Trophoblast cell (in vitro differentiated cells and primary cell): ENCODE results near the gene EXTL2. TPM values are rescaled to one million over a fixed set of nuclear protein-coding genes. Genes with fewer than 3 reads are reported as not detected.

ENCODE experiments used
- DNase-seq, 2 donors: peaks; one replicate each; pipeline ENCODE4 v3.0.0-alpha.2; 2016
- H2AFZ ChIP-seq: 2 replicates; pipeline ENCODE4 v1.6.1; 2013; ENCODE audit warnings: low read length, moderate library complexity, mild to moderate bottlenecking; ENCODE audit not compliant: insufficient read depth, poor library complexity
- H2AK5ac ChIP-seq: 2 replicates; pipeline ENCODE4 v1.6.1; 2013; ENCODE audit warnings: mild to moderate bottlenecking, low read length
- H2BK120ac ChIP-seq: 2 replicates; pipeline ENCODE4 v1.6.1; 2013; ENCODE audit warnings: low read length, mild to moderate bottlenecking, moderate library complexity; ENCODE audit not compliant: insufficient read depth, poor library complexity
- H2BK12ac ChIP-seq: 2 replicates; pipeline ENCODE4 v1.6.1; 2013; ENCODE audit warnings: mild to moderate bottlenecking, low read length, moderate library complexity
- H2BK5ac ChIP-seq: 2 replicates; pipeline ENCODE4 v1.6.1; 2013; ENCODE audit warnings: low read length, low read depth, moderate library complexity, mild to moderate bottlenecking; ENCODE audit not compliant: poor library complexity
- H3K14ac ChIP-seq: 2 replicates; pipeline ENCODE4 v1.6.1; 2013; ENCODE audit warnings: mild to moderate bottlenecking, low read length
- H3K18ac ChIP-seq: 2 replicates; pipeline ENCODE4 v1.6.1; 2013; ENCODE audit warnings: mild to moderate bottlenecking, low read length
- H3K23ac ChIP-seq: 2 replicates; pipeline ENCODE4 v1.6.1; 2013; ENCODE audit warnings: low read length
- H3K27ac ChIP-seq: 2 replicates; pipeline ENCODE4 v1.5.1; 2013; ENCODE audit warnings: low read depth, mild to moderate bottlenecking, inconsistent platforms, low read length, moderate library complexity
- H3K27me3 ChIP-seq: 2 replicates; pipeline ENCODE4 v1.6.1; 2013; ENCODE audit warnings: inconsistent platforms, mild to moderate bottlenecking, low read length, moderate library complexity; ENCODE audit not compliant: insufficient read depth
- H3K36me3 ChIP-seq, 2 experiments: 1 replicate in 1 of 2; 2 replicates in 1 of 2; pipeline ENCODE4 v1.6.1; 2013; ENCODE audit warnings: low read length in 2 of 2, mild to moderate bottlenecking in 2 of 2, moderate library complexity in 1 of 2; ENCODE audit not compliant: insufficient read depth in 2 of 2, control insufficient read depth in 1 of 2
- H3K4ac ChIP-seq: 2 replicates; pipeline ENCODE4 v1.6.1; 2013; ENCODE audit warnings: low read depth, mild to moderate bottlenecking, low read length, moderate library complexity
- H3K4me1 ChIP-seq, 2 experiments: 1 replicate in 1 of 2; 2 replicates in 1 of 2; pipeline ENCODE4 v1.6.1; 2013; ENCODE audit warnings: low read length in 2 of 2, mild to moderate bottlenecking in 2 of 2, moderate library complexity in 1 of 2; ENCODE audit not compliant: insufficient read depth in 2 of 2, control insufficient read depth in 1 of 2
- H3K4me2 ChIP-seq: 2 replicates; pipeline ENCODE4 v1.6.1; 2013; ENCODE audit warnings: inconsistent platforms, mild to moderate bottlenecking, low read length, moderate library complexity
- H3K4me3 ChIP-seq: 2 replicates; pipeline ENCODE4 v1.5.1; 2013; ENCODE audit warnings: mild to moderate bottlenecking, low read depth, low read length, inconsistent platforms
- H3K79me1 ChIP-seq: one replicate; pipeline ENCODE4 v1.6.1; 2013; ENCODE audit warnings: low read length
- H3K79me2 ChIP-seq: 2 replicates; pipeline ENCODE4 v1.6.1; 2013; ENCODE audit warnings: low read length, mild to moderate bottlenecking; ENCODE audit not compliant: control insufficient read depth, insufficient read depth, poor library complexity
- H3K9ac ChIP-seq: 2 replicates; pipeline ENCODE4 v1.6.1; 2013; ENCODE audit warnings: mild to moderate bottlenecking, low read length
- H3K9me3 ChIP-seq: 2 replicates; pipeline ENCODE4 v1.6.1; 2013; ENCODE audit warnings: low read depth, mild to moderate bottlenecking, control low read depth, inconsistent platforms, low read length; ENCODE audit not compliant: insufficient read depth
- H4K12ac ChIP-seq: 2 replicates; pipeline ENCODE4 v1.6.1; 2013; ENCODE audit warnings: low read depth, mild to moderate bottlenecking, low read length, moderate library complexity
- H4K8ac ChIP-seq: 2 replicates; pipeline ENCODE4 v1.6.1; 2013; ENCODE audit warnings: low read depth, mild to moderate bottlenecking, low read length, moderate library complexity
- H4K91ac ChIP-seq: one replicate; pipeline ENCODE4 v1.6.1; 2013; ENCODE audit warnings: low read depth, mild to moderate bottlenecking, low read length, moderate library complexity
- WGBS: extraction: QIAGEN DNeasy Blood & Tissue Kit; methylation state at CpG from one replicate; pipeline ENCODE4 v1.1.7; 2013; ENCODE audit warnings: missing lambda C conversion rate; ENCODE audit not compliant: insufficient read length, insufficient coverage; ENCODE audit errors: extremely low coverage; 5-methylcytosine and 5-hydroxymethylcytosine counted together
- polyA plus RNA-seq: library from polyadenylated mRNA; stranded (reverse); fragments of 200-250 nt; gene quantifications from 2 replicates; pipeline ENCODE4 v1.2.3, GENCODE V29; 2013

The EXTL2 gene, protein sequence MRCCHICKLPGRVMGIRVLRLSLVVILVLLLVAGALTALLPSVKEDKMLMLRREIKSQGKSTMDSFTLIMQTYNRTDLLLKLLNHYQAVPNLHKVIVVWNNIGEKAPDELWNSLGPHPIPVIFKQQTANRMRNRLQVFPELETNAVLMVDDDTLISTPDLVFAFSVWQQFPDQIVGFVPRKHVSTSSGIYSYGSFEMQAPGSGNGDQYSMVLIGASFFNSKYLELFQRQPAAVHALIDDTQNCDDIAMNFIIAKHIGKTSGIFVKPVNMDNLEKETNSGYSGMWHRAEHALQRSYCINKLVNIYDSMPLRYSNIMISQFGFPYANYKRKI
- polyA plus RNA-seq: 19.2 and 21.7 TPM in 2 replicates

DNA sequence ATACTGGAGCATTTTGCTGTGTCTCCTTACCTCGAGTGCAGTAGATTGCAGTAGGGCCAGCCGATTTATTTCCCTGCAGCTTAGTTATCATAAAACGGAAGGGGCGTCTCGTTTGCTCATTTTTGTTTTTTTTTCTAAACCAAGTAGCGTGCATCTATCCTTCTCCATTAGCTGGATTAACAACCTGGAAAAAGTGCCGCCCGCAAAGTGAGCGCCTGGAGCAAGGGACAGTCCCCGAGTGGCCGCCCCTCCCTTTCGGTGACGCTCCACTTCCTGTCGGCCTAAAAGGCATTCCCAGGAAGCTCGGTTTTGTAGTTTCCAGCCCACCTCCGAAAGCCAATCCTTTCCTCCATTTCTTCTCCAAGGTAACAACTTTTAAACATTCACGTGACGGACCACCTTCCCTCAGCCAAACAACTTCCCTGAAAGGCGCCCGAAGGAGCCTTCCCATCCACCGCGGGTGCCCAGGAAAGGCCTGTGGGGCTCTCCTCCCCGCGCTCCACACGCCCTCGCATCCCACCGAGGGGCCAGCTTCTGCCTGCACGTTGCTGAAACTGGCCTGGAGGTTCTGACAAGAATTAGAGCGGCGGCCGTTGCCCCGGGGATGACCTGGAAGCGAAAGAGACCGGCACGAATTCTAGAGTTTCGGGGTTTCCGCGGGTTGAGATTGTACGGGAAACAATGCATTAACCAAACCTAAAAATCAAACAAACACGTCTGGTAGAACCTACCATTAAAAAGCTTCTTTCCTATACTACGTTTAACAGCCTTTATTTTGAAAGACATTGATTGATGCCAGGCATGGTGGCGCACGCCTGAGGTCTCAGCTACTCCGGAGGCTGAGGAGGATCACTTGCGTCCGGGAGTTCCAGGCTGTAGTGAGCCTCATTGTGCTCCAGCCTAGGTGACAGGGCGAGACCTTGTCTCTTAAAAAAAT, at the start of gene EXTL2:
TSS of gene EXTL2 (minus strand) at position 240 of the 937 bp plus-strand sequence. CDS start 6,085 bp downstream, outside the sequence.
- Histone ChIP-seq H3K14ac (peak within 1 kb of the TSS; percentile 74), H3K79me1 (peaks cover 15% of the 10 kb centered on the region), H4K8ac (peak within 1 kb of the TSS; percentile 93), H2BK5ac (peak within 1 kb of the TSS; percentile 94), H3K9ac (peak within 1 kb of the TSS; percentile 82), H2AFZ (peak within 1 kb of the TSS; percentile 84), H3K36me3 (peaks cover 2% of the 10 kb centered on the region in 2 experiments), H3K18ac (peak within 1 kb of the TSS; percentile 65), H3K4me2 (peak within 1 kb of the TSS; percentile 98), H3K23ac (no peak within 1 kb of the TSS), H3K27me3 (no peaks in the 10 kb centered on the region), H3K4me3 (peak within 1 kb of the TSS; percentile 83), H4K12ac (peak within 1 kb of the TSS; percentile 58), H2BK12ac (peak within 1 kb of the TSS; percentile 37), H2AK5ac (no peak within 1 kb of the TSS), H3K79me2 (peaks cover 11% of the 10 kb centered on the region), H3K27ac (peak within 1 kb of the TSS; percentile 81), H3K9me3 (peaks cover 2% of the 10 kb centered on the region), H2BK120ac (peak within 1 kb of the TSS; percentile 76), H4K91ac (peak within 1 kb of the TSS; percentile 64), H3K4me1 (no peaks in the 10 kb centered on the region), H3K4ac (peak within 1 kb of the TSS; percentile 15)
- no CpG with 5 or more reads among the region's 47 CpGs for WGBS
- DNase-seq: peak; percentile 85 to 89

DNA sequence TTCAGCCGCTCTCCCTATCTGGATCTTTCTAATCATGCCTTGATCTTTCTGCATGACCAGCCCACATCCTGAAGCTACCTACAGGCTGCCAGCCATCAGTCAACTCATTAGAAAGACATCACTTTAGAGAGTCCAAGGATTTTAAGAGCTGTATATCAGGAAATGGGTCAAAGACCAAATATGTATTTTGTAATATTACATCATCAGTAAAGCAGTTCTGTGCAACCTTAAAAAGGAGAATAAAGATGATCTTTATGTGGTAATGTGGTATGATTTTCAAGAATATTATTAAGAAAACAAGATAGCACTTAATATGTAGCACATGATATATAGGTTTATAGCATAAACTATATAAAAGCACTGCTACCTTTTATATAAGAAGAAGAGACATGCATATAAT, 48.9 kb upstream of the EXTL2 start:
- Histone ChIP-seq H3K79me1 (no peaks in the 10 kb centered on the region), H3K14ac (no peak overlapping the region), H3K4ac (no peak overlapping the region), H3K23ac (no peak overlapping the region), H2BK120ac (no peak overlapping the region), H3K4me1 (no peaks in the 10 kb centered on the region), H4K12ac (no peak overlapping the region), H3K27me3 (no peaks in the 10 kb centered on the region), H3K4me3 (no peak overlapping the region), H4K8ac (no peak overlapping the region), H2AFZ (no peak overlapping the region), H3K79me2 (no peaks in the 10 kb centered on the region), H3K36me3 (peaks cover 5 to 8% of the 10 kb centered on the region in 2 experiments), H3K9me3 (no peaks in the 10 kb centered on the region), H3K27ac (no peak overlapping the region), H3K9ac (no peak overlapping the region), H2BK5ac (no peak overlapping the region), H3K4me2 (no peak overlapping the region), H3K18ac (no peak overlapping the region), H2BK12ac (no peak overlapping the region), H4K91ac (no peak overlapping the region), H2AK5ac (no peak overlapping the region)
- no CpG with 5 or more reads among the region's 1 CpG for WGBS
- DNase-seq: peak; percentile 2 to 72

DNA sequence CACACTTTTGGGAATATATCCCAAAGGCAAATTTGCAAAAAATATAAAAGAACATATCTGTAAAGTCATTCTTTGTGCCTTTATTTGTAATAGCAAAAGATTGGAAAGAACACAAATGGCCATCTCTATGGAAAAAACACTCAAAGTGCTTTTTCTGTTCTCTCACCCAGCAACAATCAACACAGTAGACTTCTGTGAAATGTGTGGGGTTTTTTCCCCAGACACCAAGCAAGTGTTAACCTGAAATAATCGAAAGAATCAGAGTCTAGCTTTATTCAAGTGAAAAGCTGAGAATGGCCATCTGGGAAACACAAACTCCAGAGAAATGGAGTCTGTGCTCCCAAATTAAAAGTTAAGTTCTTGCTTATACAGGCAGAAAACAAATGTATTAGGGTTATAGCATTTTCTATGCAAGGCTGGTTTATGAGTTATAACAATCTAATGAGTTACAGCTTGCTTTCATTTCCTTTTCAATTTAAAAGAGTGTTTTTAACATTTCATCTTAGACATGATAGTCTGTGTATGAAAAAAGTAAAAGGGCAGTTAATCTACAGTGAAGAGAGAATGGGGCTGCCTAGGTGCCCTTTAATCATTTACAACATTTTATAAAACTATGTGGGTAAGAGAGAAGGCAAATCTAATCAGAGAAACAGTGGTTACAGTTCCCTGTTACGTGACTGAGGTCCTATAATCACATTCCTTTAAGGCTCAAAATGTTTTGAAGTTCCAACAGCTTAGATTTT, 47.8 kb upstream of the EXTL2 start:
- no peak overlapping the region for H2BK5ac ChIP-seq
- no peak for DNase-seq
- no peak overlapping the region for H3K4ac ChIP-seq
- no peak overlapping the region for H4K8ac ChIP-seq
- no peaks in the 10 kb centered on the region for H3K4me1 ChIP-seq
- H3K9me3 ChIP-seq: no peaks in the 10 kb centered on the region
- H3K4me2 ChIP-seq: no peak overlapping the region
- no peaks in the 10 kb centered on the region for H3K79me1 ChIP-seq
- no peak overlapping the region for H3K18ac ChIP-seq
- H3K14ac ChIP-seq: no peak overlapping the region
- no peak overlapping the region for H2BK12ac ChIP-seq
- no CpG with 5 or more reads among the region's 2 CpGs for WGBS
- no peak overlapping the region for H3K23ac ChIP-seq
- H2BK120ac ChIP-seq: no peak overlapping the region
- H3K79me2 ChIP-seq: no peaks in the 10 kb centered on the region
- H3K9ac ChIP-seq: no peak overlapping the region
- no peak overlapping the region for H4K91ac ChIP-seq
- no peak overlapping the region for H4K12ac ChIP-seq
- peaks cover 5 to 8% of the 10 kb centered on the region in 2 experiments for H3K36me3 ChIP-seq
- no peak overlapping the region for H3K27ac ChIP-seq
- no peaks in the 10 kb centered on the region for H3K27me3 ChIP-seq
- no peak overlapping the region for H2AK5ac ChIP-seq
- no peak overlapping the region for H2AFZ ChIP-seq
- H3K4me3 ChIP-seq: no peak overlapping the region

DNA sequence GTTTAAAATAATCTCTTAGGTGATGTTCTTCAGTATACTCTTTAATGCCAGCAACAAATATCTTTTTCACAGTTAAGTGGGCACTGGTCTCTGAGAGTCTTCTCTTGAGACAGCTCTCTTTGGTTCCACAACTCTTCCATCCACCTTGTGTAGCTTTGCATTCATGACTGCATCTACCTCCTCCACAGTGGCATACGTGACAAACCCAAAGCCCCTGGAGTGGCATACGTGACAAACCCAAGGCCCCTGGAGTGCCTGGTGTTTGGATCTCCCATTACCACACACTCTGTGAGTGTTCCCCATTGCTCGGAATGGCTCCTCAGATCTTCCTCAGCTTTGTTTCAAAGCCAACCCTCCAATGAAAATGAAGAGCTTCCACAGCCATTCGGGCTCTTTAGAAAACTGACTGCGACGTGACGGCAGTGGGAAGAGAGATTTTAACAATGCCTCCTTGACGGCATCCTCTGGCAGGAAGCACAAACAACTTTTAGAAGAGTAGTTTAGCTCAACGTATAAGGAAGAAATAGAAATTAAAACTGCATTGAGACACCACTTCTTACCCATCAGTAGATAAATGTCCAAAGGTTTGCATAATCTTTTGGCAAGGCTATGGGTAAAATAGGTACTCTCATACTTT, 47.1 kb upstream of the EXTL2 start:
- H3K23ac ChIP-seq: no peak overlapping the region
- no peaks in the 10 kb centered on the region for H3K79me2 ChIP-seq
- H4K8ac ChIP-seq: no peak overlapping the region
- no peaks in the 10 kb centered on the region for H3K9me3 ChIP-seq
- no peak overlapping the region for H2BK120ac ChIP-seq
- no peak overlapping the region for H3K27ac ChIP-seq
- H2BK5ac ChIP-seq: no peak overlapping the region
- H3K4ac ChIP-seq: no peak overlapping the region
- peaks cover 5 to 8% of the 10 kb centered on the region in 2 experiments for H3K36me3 ChIP-seq
- no peak overlapping the region for H2AFZ ChIP-seq
- no peaks in the 10 kb centered on the region for H3K4me1 ChIP-seq
- no peak overlapping the region for H3K4me3 ChIP-seq
- no peak overlapping the region for H3K4me2 ChIP-seq
- no peak overlapping the region for H4K91ac ChIP-seq
- no CpG with 5 or more reads among the region's 9 CpGs for WGBS
- H2AK5ac ChIP-seq: no peak overlapping the region
- no peak for DNase-seq
- H3K18ac ChIP-seq: no peak overlapping the region
- no peaks in the 10 kb centered on the region for H3K27me3 ChIP-seq
- no peak overlapping the region for H3K14ac ChIP-seq
- no peaks in the 10 kb centered on the region for H3K79me1 ChIP-seq
- H3K9ac ChIP-seq: no peak overlapping the region
- H2BK12ac ChIP-seq: no peak overlapping the region
- no peak overlapping the region for H4K12ac ChIP-seq
